ENCODE measurements around the gene ADAMTS14.

The ADAMTS14 gene

DNA sequence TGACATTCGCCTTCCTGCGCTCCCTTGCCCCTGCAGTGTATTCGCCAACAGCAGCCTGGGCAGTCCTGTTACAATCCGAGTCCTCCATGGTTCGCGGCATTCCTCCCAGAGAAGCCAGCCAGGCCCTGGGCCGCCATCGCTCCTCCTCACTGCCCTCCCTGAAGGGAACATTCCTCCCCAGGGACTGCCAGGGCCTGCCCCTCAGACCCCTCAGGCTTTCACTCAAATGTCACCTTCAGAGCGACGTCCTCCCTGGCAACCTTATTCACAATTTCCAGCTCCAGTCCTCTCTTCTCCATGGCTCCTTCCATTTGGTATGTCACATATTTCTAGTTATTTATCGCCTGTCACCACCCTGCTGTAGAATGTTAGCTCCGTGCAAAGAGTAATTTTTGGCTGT is 17.4 kb downstream of the ADAMTS14 start:
- H3K9ac ChIP-seq: no peak overlapping the region
- no peaks in the 10 kb centered on the region for H3K79me2 ChIP-seq
- H3K36me3 ChIP-seq (ENCODE audit: control insufficient read depth, insufficient read depth, low read length): no peaks in the 10 kb centered on the region
- H3K4me3 ChIP-seq (ENCODE audit: low read depth, low read length): no peak overlapping the region
- H3K9me3 ChIP-seq (ENCODE audit: control insufficient read depth, low read length): no peaks in the 10 kb centered on the region
- no peak overlapping the region for H2AFZ ChIP-seq
- no peak overlapping the region for H3K4me2 ChIP-seq (ENCODE audit: low read length)
- no peak overlapping the region for H3K27ac ChIP-seq
- no peaks in the 10 kb centered on the region for H3K4me1 ChIP-seq
- TF ChIP-seq, protein P1, sequence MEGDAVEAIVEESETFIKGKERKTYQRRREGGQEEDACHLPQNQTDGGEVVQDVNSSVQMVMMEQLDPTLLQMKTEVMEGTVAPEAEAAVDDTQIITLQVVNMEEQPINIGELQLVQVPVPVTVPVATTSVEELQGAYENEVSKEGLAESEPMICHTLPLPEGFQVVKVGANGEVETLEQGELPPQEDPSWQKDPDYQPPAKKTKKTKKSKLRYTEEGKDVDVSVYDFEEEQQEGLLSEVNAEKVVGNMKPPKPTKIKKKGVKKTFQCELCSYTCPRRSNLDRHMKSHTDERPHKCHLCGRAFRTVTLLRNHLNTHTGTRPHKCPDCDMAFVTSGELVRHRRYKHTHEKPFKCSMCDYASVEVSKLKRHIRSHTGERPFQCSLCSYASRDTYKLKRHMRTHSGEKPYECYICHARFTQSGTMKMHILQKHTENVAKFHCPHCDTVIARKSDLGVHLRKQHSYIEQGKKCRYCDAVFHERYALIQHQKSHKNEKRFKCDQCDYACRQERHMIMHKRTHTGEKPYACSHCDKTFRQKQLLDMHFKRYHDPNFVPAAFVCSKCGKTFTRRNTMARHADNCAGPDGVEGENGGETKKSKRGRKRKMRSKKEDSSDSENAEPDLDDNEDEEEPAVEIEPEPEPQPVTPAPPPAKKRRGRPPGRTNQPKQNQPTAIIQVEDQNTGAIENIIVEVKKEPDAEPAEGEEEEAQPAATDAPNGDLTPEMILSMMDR (IDR thresholded peaks at IDR 0.05): no peak
- H3K27me3 ChIP-seq (ENCODE audit: control insufficient read depth, insufficient read depth, low read length): no peaks in the 10 kb centered on the region

DNA sequence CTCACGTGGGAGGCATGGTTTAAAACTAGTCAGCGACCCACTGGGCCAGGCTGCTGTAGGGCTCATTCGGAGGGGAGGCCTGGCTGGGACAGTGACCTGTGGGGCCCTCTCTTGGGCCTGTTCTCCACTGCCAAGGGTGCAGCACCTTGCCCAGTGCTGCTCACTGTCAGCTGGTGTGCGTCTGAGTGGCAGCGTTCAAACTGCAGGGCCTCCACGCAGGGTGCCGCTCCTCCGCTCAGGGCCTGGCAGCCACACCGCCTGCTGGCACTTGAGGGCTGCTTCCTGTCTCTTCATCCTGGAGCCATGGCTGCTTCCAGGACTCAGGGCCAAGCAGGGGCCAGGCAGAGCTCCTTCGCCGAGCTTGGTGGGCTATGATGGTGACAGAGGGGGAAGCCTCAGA is 18.3 kb downstream of the ADAMTS14 start:
- H2AFZ ChIP-seq: no peak overlapping the region
- no peak overlapping the region for H3K4me3 ChIP-seq (ENCODE audit: low read depth, low read length)
- no peak overlapping the region for H3K4me2 ChIP-seq (ENCODE audit: low read length)
- no peaks in the 10 kb centered on the region for H3K79me2 ChIP-seq
- H3K36me3 ChIP-seq (ENCODE audit: control insufficient read depth, insufficient read depth, low read length): no peaks in the 10 kb centered on the region
- TF ChIP-seq, protein P1 (IDR thresholded peaks at IDR 0.05): no peak
- H3K9ac ChIP-seq: no peak overlapping the region
- H3K27ac ChIP-seq: no peak overlapping the region
- H3K4me1 ChIP-seq: no peaks in the 10 kb centered on the region
- H3K27me3 ChIP-seq (ENCODE audit: control insufficient read depth, insufficient read depth, low read length): no peaks in the 10 kb centered on the region
- H3K9me3 ChIP-seq (ENCODE audit: control insufficient read depth, low read length): no peaks in the 10 kb centered on the region

DNA sequence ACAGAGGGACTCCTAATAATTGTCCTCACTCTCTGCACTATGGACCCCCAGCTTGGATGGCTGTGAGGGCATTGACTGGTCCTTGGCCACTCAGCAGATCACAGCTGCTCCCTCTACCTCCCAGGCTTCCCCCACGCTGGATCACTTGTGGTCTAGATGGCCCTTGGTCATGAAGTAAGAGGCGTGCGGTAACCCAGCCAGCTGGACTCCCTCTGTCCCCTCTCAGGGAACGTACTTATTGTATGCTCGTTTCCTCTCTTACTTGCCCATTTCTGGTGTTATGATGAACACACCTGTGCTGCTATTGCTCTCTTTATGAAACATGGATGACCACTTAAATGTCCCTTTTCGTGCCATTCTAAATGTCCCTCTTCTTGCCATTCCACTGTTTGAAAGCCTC is 19.3 kb downstream of the ADAMTS14 start:
- Histone ChIP-seq H3K4me3 (ENCODE audit: low read depth, low read length) (no peak overlapping the region), H3K9ac (no peak overlapping the region), H2AFZ (no peak overlapping the region), H3K9me3 (ENCODE audit: control insufficient read depth, low read length) (no peaks in the 10 kb centered on the region), H3K79me2 (no peaks in the 10 kb centered on the region), H3K4me1 (no peaks in the 10 kb centered on the region), H3K27ac (no peak overlapping the region), H3K27me3 (ENCODE audit: control insufficient read depth, insufficient read depth, low read length) (no peaks in the 10 kb centered on the region), H3K4me2 (ENCODE audit: low read length) (no peak overlapping the region), H3K36me3 (ENCODE audit: control insufficient read depth, insufficient read depth, low read length) (no peaks in the 10 kb centered on the region)
- TF ChIP-seq, protein P1 (IDR thresholded peaks at IDR 0.05): no peak

DNA sequence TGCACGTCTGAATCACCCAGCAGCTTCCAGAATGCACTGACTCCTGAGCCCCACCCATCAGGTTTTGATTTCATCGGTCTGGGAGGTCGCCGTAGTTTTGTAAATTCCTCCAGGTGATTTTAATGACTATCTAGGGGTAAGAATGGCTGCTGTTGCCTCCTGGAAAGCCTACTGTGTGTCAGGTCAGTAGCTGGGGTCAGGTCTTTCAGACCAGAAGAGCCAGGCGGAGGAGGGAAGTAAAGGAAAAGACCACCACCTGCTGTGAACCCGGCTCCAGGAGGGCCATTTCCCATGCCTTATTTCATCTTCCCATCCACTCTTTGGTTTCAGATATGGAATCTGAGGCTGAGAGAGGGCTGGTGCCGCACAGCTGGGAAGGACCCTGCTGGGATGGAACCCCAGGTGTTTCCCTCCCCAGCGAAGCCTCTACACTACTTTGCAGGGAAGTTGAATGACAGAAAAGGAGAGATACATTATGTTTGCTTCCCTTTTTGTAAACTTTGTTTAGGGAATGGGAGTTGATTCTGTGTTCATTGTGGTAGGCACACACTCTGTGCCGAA is 19.8 kb downstream of the ADAMTS14 start:
- Histone ChIP-seq H3K4me2 (ENCODE audit: low read length) (no peak overlapping the region), H3K4me3 (ENCODE audit: low read depth, low read length) (no peak overlapping the region), H3K9me3 (ENCODE audit: control insufficient read depth, low read length) (no peaks in the 10 kb centered on the region), H3K27me3 (ENCODE audit: control insufficient read depth, insufficient read depth, low read length) (no peaks in the 10 kb centered on the region), H3K36me3 (ENCODE audit: control insufficient read depth, insufficient read depth, low read length) (no peaks in the 10 kb centered on the region), H3K79me2 (no peaks in the 10 kb centered on the region), H3K9ac (no peak overlapping the region), H2AFZ (no peak overlapping the region), H3K4me1 (no peaks in the 10 kb centered on the region), H3K27ac (no peak overlapping the region)
- TF ChIP-seq, protein P1 (IDR thresholded peaks at IDR 0.05): no peak

DNA sequence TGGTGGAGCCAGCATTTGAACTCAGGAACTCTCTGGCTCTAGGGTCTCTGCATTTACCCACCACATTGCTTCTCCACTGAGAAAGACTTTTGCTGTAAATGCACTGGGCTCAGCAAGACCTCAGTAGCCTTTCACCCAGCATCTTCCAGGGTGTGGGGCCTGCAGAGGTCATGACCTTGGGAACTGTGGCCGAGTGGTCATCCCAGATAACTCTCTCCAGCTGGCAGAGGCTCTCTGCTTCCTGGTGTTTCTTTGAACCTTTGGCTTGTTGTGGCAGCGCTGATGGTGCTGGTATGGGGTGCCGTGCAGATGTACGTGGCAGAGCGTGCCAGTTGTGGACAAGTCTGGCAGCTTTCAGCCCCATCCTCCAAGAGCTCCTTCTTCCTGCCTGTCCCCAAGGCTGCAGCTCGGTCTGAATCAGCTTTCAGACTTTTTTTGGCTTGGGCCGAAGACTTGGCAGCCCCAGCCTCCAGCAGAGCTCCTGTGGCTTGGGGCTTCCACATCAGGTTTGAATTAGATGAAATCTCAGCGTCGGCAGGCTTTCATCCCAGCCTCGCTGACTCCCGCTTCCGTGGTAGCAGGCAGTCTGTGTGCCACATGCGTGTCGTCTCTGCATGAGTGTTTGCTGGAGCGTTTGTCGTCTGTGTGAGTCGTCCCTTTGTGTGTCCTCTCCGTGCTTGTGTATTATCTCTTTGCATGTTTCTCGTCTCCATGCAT is 21.5 kb downstream of the ADAMTS14 start:
- Histone ChIP-seq H3K4me2 (ENCODE audit: low read length) (no peak overlapping the region), H3K36me3 (ENCODE audit: control insufficient read depth, insufficient read depth, low read length) (no peaks in the 10 kb centered on the region), H3K4me1 (no peaks in the 10 kb centered on the region), H3K9ac (no peak overlapping the region), H3K27me3 (ENCODE audit: control insufficient read depth, insufficient read depth, low read length) (no peaks in the 10 kb centered on the region), H3K4me3 (ENCODE audit: low read depth, low read length) (no peak overlapping the region), H3K79me2 (no peaks in the 10 kb centered on the region), H3K9me3 (ENCODE audit: control insufficient read depth, low read length) (no peaks in the 10 kb centered on the region), H3K27ac (no peak overlapping the region), H2AFZ (no peak overlapping the region)
- TF ChIP-seq, protein P1 (IDR thresholded peaks at IDR 0.05): no peak

Measured in parathyroid adenoma (tissue), 2 donors.